ENCODE results near the gene B3GNT7.

GRCh38 chr2:231372326-231372725 lies 23.2 kb upstream of the B3GNT7 start:
- TF ChIP-seq POLR2AphosphoS5 (IDR thresholded peaks at IDR 0.05; ENCODE audit: low read depth, low read length) (no peak), CTCF (IDR thresholded peaks at IDR 0.05) (no peak), SIN3A (IDR thresholded peaks at IDR 0.05; ENCODE audit: borderline replicate concordance, insufficient read depth, low read depth, low read length) (no peak), TCF7L2 (IDR thresholded peaks at IDR 0.05; ENCODE audit: low read depth, low read length) (no peak)
- TF ChIP-seq, protein P1, sequence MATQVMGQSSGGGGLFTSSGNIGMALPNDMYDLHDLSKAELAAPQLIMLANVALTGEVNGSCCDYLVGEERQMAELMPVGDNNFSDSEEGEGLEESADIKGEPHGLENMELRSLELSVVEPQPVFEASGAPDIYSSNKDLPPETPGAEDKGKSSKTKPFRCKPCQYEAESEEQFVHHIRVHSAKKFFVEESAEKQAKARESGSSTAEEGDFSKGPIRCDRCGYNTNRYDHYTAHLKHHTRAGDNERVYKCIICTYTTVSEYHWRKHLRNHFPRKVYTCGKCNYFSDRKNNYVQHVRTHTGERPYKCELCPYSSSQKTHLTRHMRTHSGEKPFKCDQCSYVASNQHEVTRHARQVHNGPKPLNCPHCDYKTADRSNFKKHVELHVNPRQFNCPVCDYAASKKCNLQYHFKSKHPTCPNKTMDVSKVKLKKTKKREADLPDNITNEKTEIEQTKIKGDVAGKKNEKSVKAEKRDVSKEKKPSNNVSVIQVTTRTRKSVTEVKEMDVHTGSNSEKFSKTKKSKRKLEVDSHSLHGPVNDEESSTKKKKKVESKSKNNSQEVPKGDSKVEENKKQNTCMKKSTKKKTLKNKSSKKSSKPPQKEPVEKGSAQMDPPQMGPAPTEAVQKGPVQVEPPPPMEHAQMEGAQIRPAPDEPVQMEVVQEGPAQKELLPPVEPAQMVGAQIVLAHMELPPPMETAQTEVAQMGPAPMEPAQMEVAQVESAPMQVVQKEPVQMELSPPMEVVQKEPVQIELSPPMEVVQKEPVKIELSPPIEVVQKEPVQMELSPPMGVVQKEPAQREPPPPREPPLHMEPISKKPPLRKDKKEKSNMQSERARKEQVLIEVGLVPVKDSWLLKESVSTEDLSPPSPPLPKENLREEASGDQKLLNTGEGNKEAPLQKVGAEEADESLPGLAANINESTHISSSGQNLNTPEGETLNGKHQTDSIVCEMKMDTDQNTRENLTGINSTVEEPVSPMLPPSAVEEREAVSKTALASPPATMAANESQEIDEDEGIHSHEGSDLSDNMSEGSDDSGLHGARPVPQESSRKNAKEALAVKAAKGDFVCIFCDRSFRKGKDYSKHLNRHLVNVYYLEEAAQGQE (IDR thresholded peaks at IDR 0.05; ENCODE audit: insufficient read depth in 1 of 2, low read depth in 2 of 2, low read length in 1 of 2): no peak

Measured in Panc1 (cell line).